ENCODE data around the gene AJM1.

GRCh38 chr9:136862849-136863622, 20.8 kb downstream of the AJM1 start:
- TF ChIP-seq CTCF (conservative IDR thresholded peaks at IDR 0.05) (no peak), ZFX (IDR thresholded peaks at IDR 0.05) (no peak)
